GM18505 (cell line): Measurements from ENCODE around the gene RHOU.
"Not testable (repeated sequence)": the region's sequence is repeated elsewhere in the genome, so short reads cannot be mapped to it uniquely, and the experiment has no call there.

ENCODE experiments used
- ATAC-seq: cut with Tn5 transposase; IDR thresholded peaks from one replicate; pipeline ENCODE4 v1.9.1; 2021; ENCODE audit not compliant: unreplicated experiment
- POLR2A ChIP-seq: IDR thresholded peaks from 4 replicates; pipeline ENCODE4 v1.6.1; 2011; ENCODE audit warnings: borderline replicate concordance; ENCODE audit not compliant: insufficient read depth, insufficient read length; ENCODE audit errors: extremely low read depth

Gene RHOU

DNA sequence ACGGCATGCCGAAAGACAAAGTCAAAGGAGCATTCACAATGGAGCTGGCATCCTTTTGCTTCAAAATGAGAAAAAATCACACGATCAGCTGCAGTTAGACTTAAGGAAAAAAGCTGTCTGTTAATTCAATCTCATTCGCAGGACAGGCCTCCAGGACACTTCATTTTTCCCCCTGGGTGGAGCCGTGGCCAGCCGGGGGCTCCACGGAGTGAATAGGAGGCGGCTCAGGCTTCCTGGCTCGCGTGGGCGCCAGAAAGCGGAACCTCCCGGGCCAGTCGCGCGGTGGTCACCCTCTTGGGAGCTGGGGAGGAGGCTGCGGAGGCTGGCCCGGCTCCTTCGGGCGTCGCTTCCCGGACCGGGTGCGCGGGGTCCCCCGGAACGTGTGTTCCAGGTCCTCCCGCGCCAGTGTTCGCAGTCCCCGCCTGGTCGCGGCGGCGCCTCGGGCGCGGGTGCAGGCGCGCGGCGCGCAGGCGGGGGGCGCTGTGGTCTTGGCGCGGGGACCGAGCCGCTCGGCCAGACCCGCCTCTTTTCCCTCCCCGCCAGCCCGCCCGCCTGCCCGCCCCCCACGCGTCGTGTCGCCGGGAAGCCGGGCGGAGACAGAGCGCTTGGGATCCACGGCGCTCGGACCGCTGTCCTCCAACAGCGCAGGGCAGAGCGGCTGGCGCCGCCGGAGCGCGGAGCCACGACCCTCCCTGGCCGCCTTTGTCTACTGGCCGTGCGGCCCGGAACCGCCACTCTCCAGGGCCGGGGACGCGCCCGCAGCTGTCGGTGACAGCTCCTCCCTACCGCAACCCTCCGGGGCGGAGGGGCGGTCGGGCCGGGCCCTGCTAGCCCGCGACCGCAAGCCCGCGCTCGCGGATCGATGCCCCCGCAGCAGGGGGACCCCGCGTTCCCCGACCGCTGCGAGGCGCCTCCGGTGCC, at the start of gene RHOU:
RHOU (plus strand) TSS at position 599 of the 921 bp plus-strand sequence; CDS start at position 863, 264 bp downstream.
- no peak for TF ChIP-seq POLR2A
- no peak for ATAC-seq

DNA sequence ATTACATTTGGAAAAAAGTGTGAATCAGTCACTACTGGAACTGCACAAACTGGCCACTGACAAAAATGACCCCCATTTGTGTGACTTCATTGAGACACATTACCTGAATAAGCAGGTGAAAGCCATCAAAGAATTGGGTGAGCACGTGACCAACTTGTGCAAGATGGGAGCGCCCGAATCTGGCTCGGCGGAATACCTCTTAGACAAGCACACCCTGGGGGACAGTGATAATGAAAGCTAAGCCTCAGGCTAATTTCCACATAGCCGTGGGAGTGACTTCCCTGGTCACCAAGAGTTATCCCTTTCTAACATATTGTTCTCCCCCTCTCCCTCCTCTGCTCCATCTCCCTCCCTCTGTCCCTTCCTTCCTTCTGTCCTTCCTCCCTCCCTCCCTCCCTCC, 47.7 kb upstream of the RHOU start:
- ATAC-seq, result no peak
- TF ChIP-seq POLR2A, result no peak

DNA sequence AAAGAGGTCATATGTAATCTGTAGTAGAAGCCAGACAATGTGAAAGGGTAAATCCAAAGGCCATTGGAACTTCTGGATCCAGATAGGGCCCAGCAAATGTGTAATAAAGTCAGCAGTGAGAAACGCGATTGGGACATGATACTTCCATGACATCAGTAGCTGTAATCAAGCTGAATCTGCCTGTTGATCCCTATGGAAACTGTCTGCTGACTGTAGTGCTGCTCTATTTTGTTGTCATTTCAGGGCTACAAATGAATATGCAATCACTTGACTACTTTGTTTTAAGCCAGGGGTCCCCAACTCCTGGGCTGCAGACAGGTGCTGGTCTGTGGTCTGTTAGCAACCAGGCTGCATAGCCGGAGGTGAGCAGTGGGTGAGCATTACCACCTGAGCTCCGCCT, 46.0 kb upstream of the RHOU start:
- TF ChIP-seq POLR2A, result no peak
- ATAC-seq, result no peak

DNA sequence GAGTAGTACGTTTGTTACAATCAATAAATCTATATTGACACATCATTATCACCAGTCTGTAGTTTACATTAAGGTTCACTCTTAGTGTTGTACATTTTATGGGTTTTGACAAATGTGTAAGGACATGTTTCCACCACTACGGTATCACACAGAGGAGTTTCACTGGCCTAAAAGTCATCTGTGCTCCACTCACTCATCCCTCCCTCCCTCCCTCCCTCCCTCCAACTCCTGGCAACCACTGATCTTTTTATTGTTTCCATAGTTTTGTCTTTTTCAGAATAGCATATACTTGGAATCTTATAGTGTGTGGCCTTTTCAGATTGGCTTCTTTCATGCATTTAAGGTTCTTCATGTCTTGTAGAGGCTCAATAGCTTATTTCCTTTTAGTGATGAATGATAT, 44.1 kb upstream of the RHOU start:
- no peak for TF ChIP-seq POLR2A
- ATAC-seq, result no peak

DNA sequence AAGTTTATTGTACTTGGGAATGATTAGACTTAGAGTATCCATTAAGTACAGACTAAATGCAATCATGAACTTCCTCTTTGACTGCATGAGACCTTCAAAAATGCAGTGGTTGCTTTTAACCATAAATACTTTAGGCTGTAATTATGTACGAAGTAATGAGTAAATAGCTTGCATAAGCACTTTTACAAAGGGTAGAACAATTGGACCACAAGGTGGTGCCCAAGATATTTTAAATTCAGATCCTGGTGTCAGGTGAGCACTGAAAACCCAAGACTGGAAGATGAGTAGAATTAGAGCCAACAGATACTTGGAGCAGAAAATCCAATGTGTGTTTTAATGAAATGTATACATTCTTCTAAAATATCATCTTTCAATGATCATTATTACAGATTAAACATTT, 43.4 kb upstream of the RHOU start:
- no peak for TF ChIP-seq POLR2A
- no peak for ATAC-seq

DNA sequence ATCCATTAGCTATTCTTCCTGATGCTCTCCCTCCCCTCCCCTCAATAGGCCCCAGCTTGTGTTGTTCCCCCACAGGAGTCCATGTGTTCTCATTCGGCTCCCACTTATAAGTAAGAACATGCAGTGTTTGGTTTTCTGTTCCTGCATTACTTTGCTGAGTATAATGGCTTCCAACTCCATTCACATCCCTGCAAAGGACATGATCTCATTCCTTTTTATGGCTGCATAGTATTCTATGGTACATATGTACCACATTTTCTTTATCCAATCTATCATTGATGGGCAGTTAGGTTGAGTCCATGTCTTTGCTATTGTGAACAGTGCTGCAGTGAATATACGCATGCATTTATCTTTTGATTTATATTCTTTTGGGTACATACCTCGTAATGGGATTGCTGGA, 40.8 kb upstream of the RHOU start:
- not testable (repeated sequence) for ATAC-seq

DNA sequence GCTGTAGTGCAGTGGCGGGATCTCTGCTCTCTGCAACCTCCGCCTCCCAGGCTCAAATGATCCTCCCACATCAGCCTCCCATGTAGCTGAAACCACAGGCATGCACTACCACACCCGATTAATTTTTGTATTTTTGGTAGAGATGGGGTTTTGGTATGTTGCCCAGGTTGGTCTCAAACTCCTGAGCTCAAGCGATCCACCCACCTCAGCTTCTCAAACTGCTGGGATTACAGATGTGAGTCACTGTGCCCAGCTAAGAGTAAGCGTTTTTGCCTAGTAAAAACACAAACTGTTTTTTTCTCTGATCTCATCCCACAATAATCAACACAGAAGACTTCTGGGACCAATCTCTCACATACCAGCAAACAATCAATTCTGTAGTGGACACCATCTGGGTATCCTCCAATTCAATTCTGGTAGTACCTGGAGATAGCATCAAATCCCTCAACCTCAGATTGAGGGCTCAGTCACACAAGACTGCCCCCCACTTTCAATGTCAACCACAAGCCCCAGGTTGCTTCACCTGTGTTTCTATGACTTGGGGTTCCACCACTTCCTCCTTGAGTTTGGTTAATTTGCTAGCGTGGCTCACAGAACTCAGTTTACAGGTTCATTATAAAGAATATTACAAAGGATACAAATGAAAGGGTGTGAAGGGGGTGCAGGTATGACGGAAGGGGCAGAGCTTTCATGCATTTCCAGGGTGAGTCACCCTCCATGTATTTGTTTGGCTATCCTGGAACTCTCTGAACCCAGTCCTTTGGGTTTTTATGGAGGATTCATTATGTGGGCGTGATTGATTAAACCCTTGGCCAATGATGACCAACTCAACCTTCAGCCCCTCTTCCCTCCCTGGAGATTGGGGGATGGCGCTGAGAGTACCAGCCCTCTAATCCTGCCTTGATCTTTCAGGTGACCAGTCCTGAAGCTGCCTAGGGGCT, 40.0 kb upstream of the RHOU start:
- TF ChIP-seq POLR2A, result no peak
- no peak for ATAC-seq

DNA sequence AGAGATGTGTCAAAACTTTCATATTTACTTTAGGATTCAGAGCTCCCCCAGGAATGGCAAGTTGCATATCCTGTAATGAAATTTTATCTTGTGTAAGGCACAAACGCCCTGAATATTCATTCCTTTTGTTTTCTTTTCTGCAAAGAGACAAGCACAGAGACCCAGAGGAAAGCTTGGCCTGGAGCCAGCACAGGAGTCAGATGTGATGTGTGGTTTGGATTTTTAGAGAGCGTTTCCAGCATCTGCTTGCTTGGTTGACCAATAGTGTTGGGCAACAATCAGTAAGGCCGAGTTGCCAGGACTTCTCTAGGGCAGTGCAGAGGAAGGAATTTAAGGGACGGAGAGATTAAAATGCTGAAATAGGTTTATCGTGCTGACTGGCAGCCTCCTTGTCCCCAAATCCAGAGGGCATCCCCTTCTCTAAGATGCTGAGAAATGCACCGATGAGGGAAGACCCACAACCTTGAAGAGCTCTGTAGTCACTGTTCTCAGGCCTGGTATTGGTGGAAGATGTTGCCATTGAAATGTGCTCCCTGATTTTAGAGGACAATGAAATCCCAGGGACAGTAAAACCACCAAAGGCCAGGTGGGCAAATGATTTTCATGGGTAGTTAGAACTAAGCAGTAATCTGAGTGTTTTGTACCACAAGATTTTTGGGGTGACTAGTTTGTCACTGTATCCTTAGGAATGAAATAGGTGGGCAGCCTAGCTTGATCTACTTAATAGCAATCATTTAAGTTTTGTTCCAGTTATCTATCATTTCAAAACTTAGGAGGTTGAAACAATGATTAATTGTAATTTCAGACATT, 37.9 kb upstream of the RHOU start:
- no peak for ATAC-seq
- TF ChIP-seq POLR2A, result no peak

DNA sequence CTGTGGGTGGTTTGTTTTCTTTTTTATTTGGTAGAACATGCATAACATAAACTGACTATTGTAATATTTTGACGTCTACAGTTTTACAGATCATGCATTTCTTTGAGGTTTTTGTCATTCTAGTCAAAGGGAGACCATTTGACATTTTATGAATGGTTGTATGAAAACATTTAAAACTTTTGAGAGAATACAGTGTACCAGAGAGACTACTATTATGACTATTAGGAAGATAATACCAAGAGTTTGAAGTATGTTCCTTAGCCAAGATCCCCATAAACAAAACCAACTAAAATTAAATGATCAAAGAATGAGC, 37.3 kb upstream of the RHOU start:
- no peak for TF ChIP-seq POLR2A
- no peak for ATAC-seq

DNA sequence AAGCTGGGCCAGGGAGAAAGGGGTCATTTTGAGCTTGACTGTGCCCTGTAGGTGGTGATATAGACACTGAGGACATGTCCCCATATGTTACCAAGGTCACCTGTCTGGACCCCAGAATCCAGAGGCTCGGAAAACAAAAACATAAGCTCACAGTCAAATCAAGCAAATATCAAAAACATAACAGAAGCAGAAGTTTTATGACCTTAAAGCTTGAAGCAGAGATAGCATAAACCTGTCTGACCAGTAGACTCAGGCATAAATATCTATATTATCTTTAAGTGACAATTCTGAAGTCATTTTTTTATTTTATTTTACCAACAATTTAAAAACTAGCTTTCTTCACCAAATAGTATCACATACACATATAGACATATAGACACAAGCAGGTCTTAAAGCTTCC, 32.8 kb upstream of the RHOU start:
- no peak for TF ChIP-seq POLR2A
- ATAC-seq, result no peak

DNA sequence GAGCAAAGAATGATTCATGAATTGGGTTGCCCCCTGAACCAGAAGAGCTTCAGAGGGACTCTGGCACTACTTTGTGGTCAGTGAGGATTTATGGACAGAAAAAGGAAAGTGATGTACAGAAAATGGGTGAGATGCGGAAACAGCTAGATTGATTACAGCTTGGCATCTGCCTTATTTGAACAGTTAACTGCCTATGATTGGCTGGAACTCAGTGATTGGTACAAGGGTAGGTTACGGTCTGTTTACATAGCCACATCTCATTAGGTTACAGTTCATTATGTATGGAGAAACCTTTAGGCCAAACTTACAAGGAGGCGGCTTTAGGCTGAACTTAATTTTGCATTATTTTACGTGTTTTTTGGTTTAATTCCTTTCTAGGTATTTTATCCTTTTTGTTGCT, 29.0 kb upstream of the RHOU start:
- TF ChIP-seq POLR2A, result no peak

DNA sequence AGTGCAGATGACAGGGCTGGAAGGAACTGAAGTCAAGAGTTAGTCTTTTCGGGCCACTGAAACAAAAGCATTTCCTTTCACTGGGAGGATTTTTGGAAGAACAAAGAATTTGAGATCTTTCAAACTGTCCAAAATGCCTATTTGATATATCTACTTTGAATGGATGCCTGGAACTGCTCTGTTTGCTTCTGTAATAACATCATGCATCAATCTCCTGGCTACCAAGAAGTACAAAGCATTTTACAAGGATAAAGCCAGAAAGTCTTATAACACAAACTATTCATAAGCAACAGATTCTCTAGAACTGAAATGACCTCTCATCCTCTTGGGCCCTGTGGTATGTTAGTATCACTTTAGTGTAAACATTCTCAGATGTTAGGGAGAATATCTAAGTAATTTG, 18.2 kb upstream of the RHOU start:
- TF ChIP-seq POLR2A, result no peak

More for the DNA sequence above, 29.0 kb upstream of the RHOU start:
- no peak for ATAC-seq

DNA sequence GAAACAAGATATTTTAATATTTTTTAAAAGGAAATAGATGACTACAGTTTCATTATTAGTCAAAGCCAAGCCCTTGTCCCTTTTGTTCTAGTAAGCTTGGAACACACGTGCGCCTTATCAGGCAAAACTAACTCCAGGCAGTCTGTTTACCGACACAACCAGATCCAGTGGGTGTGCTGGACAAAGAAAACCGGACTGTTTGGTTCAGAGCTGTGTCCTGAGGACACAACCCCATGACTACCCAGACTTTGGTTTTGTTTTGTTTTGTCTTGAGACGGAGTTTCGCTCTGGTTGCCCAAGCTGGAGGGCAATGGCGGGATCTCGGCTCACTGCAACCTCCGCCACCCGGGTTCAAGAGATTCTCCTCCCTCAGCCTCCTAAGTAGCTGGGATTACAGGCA, 13.9 kb upstream of the RHOU start:
- no peak for ATAC-seq
- TF ChIP-seq POLR2A, result no peak

More for the DNA sequence above, 18.2 kb upstream of the RHOU start:
- no peak for ATAC-seq
